ENCODE measurements around the gene FBN2.
"Not testable (repeated sequence)": the region's sequence is repeated elsewhere in the genome, so short reads cannot be mapped to it uniquely, and the experiment has no call there.

Gene FBN2

DNA sequence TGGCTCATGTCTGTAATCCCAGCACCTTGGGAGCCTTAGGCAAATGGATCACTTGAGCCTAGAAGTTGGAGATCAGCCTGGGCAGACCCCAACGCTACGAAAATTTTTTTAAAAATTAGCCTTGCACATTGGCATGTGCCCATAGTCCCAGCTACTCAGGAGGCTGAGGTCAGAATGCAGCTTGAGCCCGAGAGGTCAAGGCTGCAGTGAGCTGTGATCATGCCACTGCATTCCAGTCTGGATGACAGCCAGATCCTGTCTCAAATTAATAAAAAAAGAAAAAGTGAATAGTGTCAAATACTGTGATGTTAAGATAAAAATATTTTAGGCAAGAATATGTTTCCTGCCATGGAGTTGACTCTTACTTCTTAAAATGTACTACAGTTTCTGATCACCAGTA is 5.3 kb downstream of the FBN2 start:
- DNase-seq: no peak

DNA sequence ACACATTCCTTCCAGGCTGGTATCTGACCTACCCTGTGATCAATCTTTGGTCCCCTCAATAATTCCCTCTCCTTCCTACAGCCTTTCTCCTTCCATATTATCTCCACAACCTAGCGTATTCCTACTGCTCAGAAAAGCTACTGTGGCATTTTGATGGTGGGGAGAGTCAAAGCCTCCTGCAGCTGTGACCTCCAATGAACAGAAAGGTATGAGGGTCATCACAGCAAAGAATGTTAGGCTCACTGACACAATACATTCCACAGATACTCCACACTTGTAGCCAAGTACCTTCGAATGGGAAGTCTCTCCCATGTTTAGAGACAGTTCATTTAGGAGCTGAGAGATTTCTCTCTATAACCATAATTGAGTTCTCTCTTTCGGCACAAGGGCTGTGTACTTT is 5.9 kb downstream of the FBN2 start:
- DNase-seq: no peak

DNA sequence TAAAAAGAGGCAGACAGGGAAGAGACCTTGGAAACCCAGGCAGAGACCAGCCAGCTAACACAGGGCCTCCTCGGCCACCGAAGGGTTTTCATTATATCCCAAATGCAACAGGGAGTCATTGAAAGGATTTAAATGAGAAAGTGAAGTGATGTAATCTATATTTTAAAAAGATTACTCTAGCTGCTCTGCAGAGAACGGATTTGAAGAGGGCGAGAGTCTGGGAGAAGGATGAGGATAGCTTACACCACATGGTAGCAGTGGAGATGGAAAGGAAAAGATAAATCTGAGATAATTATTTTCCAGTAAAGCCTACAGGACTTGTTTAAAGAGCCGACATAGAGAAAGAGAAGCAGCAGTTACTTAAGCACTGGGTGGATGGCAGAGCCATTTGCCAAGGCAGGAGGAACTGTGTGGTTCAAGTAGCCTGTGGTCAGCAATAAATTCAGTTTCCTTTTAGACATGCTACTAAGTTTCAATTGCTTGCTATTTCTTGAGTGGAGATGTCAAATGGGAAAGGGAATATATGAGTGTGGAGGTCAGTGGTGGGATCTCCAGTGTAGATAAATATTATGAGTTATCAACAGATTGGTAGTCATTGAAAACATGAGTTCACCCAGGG is 9.3 kb downstream of the FBN2 start:
- DNase-seq: no peak

DNA sequence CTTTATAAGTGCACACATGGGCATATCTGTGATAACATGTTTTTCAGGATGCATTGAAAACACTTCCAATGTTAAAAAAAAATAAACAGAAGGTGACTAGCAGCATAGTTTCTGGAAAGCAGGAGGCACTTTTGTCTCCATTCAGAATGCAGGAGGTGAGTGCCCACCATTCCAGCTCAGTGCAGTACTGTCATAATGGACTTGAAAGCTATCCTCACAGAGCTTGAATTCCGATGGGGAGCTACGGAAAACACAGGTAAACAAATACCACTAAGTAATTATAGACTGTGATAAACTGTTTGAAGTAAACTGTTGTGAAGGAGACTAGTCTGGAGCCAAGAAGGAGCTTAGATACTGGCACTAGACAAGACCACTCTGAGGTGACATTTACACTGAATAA is 9.9 kb downstream of the FBN2 start:
- no peak for DNase-seq

DNA sequence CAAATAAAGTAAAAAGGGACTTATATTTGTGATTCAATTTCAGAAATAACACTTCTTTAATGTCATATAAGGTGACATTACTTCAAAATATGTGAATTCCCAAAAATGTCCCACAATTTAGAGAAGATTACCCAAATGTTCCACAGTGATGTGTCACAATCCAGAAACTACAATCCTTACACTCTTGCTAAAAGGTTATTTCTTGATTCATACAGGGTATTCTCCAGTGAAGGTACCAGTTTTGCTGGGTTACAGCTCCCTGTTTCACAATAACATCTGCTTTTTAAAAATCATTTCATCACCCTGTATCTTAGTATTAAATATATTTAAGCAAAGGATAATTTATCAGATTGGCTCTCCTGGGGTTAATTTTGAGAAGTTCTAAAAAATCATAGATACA is 11.0 kb downstream of the FBN2 start:
- DNase-seq: no peak

DNA sequence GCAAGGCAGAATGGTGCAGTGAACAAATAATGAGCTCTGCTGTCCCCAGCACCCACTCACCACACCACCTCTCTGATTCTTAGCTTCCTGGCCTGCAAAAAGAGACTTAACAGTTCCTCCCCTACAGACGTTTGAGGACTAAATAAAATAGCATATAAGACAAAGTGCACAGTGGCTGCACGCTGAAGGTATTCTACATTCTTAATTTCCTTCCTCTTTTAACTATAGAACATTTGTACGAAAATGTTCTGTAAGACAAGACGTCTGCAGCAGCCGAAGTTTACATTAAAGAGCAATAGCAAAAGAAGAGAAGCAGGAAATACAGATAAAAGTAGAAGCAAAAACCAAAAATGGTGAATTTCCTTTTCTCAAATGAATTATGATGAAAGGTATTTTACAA is 15.7 kb downstream of the FBN2 start:
- DNase-seq: no peak

DNA sequence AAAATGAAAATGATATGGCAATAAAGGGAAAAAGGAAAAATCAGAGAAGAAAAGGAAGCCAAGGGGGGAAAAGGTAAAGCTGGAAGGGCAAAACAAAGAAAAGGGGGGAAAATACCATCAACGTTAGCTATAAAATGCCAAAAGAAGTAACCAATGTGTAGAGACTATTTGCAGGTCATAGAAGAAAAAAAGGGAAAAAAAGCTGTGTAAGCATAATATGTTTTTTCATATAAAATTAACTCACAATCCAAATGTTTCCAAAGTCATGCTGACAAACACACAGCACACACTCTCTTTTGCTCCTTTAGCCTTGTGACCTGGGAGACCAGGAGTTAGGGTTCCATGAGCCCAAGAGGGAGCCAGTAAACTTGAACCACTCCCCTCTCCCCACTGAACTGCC is 18.2 kb downstream of the FBN2 start:
- DNase-seq: no peak

DNA sequence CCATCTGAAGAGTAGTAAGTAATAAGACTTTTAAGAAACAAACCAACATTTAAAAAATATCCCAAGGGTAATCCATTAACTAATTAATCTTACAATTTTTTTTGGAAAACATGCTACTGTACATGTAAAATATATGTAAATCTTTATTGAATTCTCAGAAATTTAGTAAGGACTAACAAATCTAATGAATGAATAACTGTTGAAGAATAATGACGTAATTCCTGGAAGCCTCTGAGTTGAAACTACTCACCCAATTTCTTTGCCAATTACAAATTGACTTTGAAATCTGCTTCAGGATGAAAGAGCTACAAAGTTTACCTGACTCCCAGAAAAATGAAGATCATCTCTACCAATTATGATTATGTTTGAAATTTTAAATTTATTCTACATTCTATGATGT is 21.1 kb downstream of the FBN2 start:
- DNase-seq: no peak

DNA sequence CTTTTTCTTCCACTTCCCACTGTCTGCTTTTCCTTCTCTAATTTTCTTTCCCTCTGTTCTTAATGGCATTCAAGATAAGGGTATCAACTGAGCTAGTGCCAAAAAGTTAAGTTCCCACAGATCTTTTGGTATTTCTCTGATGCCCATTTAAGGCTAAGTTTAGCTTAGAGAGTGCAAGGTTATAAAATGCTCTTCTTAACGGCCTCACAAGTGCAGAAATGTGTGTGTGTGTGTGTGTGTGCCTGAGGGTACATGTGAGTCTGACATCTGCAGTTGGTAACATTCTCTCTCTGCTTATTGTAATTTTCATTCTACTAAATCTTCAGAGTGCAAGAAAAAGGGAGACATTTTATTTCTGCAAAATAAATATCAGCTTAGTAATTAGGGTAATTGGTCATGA is 24.2 kb downstream of the FBN2 start:
- DNase-seq: no peak

DNA sequence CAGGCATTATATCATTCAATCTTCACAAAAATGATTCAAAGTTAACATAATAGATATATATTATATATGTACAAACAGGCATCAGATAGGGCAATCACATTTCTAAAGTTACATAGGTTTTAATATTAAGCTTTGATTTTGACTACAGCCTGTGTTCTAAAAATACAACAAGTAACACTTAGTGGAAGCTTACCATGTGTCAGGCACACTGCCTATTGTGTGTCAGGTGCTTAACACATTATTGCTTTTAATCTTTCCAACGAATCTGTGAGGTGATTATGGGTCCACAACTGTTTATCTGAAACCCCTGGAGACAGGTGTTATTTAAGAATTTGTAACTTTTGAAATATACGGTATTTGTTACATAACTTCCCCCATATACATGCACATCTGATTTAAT is 25.2 kb downstream of the FBN2 start:
- DNase-seq: no peak

DNA sequence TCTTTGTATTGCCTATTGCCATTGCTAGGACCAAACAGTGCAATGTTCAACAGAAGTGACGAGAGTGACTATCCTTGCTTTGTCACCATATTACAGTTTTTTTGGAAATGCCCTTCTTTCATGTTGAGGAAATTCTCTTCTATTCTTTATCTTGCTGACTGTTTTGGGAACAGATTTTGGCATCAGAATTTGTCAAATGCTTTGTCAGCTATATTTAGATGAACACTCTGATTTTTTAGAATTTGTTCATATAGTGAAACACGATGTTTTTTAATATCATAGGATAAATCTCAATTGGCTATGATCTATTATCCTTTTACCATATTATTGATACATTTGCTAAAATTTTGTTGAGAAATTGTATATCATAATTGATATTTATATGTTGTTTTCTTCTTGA is 31.4 kb downstream of the FBN2 start:
- no peak for DNase-seq

DNA sequence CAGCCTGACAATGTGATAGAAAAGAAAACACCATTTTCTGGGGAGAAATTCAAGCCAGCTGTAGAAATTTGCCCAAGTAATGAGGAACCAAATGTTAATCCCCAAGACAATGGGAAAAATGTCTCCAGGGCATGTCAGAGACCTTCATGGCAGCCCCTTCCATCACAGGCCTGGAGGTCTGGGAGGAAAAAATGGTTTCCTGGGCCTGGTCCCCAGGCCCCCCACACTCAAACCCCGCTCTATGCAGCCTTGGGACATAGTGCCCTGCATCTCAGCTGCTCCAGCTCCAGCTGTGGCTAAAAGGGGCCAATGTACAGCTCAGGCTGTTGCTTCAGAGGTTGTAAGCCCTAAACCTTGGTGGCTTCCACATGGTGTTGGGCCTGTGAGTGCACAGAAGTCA is 34.3 kb downstream of the FBN2 start:
- DNase-seq: not testable (repeated sequence)

DNA sequence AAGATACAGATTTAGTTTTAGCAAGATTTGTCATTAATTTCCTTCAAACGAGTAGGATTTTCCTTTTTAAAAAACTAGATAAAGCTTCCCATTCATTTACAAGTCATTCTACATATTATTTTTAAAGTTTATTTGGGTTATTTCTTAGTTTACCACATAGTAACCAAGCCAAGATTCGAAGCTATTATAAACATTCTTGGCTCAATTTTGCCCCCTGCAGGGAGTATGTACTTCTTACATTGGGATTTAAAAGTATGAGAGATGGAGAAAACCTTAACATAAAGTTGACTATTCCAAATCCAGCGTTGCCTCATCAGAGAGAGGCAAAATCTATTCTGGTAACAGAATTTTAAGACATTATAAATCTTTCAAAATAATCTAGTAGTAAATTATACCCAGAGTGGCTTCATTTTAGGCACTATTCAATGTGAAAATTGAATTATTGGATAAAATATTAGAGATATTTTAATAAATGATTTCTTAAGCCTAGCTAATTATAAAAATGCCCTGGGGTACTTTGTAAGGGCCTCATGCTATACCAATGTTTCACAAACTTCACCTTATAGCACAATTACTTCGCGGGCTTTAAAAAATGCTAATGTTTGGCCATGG is 39.1 kb downstream of the FBN2 start:
- DNase-seq: no peak

DNA sequence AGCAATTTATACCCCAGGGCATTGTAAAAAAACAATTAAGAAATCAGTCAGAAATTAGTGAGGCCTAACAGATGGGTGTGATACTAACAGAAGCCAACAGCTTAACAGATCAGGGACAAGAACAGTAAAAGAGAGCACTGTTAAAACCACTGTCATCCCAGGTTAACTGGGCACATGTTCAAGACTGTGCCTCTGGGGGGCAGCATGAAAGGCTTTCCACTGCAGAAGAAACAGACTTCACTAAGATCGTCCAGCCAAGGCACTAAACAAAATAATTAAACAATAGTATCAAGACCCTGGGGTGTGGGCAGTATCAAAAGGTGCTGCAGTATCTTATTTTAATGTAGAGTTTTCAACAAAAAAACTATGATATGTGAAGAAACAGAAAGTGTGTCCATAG is 43.5 kb downstream of the FBN2 start:
- DNase-seq: no peak

DNA sequence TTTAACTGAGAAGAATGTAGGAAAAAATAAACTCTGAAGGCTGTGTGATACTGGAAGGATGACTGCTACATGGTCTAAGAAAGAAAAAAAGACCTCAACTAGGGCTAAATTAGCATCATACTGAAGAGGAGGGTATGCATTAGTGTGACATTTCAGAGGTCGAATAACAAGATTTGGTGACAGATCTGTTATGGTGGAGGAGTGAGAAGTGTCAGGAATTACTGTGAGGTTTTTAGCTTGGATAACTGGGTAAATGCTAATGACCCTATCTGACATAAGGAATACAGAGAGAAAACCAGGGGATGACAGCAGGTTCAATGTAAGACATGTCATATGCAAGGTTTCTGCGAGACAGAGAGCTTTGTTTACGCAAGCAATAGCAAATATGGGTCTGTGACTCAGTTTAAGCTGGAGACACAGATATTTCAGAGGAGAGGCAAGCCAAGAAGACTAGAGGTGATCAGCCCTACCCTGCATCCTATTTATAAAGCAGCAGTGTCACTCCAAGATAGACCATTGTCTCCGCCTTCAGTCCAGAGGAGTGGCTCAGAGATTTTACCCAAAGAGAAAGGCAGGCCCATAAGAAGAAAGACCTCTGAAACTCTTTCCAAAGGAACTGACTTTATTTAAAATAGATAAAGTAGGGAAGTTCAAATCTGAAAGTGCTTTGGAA is 44.3 kb downstream of the FBN2 start:
- no peak for DNase-seq

DNA sequence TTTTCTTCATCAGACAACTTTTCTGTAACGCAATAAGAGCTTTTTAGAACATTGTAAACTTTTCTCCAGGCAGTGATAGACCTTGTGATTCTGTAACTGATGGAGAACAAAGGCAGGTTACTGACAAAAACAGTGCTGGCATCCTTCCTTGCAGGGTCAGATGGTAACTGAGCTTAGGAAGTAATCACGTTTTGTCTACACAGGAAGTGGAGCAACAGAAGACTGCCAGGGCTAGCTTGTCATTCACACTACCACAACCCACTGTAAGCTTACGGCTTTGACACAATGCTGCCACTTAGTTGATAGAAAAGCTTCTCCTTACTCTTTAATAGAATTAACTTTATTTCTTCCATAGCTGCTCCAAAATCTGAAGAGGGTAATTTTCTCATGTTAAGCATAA is 46.8 kb downstream of the FBN2 start:
- no peak for DNase-seq

DNA sequence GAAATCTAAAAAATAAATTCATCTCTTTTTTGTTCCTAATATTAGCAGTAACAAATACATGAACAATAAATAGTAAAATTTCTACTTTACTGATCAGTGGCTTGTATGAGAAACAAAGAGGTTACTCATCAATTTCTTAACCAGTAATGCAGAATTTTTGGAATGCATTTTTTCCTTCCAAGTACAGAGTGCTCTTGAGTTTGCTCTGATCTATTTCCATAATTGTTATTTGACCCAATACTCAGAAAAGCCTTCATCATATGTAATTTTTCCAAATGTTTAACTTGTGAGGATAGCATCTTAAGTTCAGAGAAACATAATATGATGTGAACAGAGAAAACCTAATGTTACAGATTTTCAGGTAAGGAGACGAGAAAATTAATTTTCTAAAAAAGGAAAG is 47.3 kb downstream of the FBN2 start:
- DNase-seq: no peak

DNA sequence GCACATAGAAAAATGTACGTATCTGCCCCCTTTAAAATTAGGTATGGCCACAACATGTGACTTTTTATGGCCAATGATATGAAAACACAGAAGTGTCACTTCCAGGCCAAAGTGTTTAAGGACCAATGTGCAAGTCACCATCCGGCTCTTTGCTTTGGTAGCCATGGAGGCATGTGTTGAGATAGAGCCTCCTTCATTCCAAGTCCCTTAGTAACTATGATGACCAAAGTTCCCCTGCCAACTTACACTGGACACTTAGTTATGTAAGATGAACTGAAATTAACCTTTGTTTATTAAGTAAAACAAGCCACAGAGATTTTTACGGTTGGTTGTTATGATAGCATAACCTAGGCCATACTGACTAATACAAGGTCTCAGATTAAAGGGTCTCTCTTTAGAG is 51.0 kb downstream of the FBN2 start:
- DNase-seq: no peak

DNA sequence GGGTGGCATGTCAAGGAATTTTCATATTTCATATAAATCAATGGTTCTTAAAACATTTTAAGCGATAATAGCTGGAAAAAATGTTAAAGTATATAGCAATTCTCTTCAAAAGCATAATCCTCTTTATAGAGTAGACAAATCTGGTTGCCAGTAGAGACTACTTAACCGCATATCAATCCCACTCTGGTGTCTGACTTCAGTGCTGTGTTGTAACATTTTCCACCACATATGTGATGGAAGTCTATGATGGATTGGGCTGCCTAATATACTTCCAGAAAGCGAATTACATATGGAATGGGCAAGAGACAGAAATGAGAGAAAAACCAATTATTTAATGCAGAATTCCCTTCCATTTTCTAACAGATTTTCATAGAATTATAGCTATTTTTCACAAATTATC is 54.3 kb downstream of the FBN2 start:
- DNase-seq: no peak

DNA sequence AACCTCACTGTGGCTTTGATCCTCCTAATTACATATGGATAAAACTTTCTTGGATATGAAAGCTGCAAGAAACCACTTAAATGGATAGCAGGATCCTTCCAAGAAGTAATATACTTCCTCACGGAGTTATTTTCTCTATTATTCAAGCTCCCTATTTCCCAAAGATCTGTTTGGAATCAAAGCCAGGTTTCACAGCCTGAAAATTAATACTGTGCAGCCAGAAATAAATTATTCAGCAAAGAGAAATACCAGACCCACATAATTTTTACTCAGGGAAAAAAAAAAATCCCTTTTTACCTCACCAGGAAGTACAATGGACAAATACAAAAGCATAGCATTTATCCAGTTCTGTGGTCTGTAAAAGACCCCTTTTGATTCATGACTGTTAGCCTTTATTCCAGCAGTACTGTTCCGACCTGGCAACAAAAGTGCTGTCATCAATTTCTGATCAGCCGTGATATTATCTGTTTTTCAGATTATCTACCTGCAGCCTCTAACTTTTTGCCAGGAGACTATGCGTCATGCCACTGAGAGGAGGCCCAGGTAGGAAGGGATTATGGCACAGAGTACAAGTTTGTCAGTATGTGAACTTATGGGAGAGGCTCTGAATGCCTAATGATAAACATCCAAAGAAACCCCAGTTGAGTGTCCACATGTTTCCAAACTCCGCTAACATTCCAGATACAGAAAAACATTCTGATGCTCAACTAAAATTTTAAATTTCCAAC is 57.0 kb downstream of the FBN2 start:
- DNase-seq: no peak

DNA sequence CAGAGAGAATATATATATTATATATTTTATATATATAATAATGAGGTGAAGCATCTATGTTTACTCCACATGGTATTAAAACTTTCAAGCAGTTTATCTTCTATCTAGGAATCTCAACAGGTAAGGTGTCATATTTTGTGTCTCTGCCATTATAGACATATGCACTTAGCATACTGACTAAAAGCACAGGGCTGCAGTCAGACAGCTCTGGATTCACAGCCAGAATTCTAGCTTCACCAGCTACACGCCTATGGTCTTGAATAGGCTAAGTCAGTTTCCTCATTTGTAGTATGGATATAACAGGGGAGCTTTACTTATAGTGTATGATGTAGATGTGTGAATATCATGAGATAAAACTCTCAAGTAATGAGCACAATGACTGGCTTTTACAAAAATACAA is 57.9 kb downstream of the FBN2 start:
- no peak for DNase-seq

DNA sequence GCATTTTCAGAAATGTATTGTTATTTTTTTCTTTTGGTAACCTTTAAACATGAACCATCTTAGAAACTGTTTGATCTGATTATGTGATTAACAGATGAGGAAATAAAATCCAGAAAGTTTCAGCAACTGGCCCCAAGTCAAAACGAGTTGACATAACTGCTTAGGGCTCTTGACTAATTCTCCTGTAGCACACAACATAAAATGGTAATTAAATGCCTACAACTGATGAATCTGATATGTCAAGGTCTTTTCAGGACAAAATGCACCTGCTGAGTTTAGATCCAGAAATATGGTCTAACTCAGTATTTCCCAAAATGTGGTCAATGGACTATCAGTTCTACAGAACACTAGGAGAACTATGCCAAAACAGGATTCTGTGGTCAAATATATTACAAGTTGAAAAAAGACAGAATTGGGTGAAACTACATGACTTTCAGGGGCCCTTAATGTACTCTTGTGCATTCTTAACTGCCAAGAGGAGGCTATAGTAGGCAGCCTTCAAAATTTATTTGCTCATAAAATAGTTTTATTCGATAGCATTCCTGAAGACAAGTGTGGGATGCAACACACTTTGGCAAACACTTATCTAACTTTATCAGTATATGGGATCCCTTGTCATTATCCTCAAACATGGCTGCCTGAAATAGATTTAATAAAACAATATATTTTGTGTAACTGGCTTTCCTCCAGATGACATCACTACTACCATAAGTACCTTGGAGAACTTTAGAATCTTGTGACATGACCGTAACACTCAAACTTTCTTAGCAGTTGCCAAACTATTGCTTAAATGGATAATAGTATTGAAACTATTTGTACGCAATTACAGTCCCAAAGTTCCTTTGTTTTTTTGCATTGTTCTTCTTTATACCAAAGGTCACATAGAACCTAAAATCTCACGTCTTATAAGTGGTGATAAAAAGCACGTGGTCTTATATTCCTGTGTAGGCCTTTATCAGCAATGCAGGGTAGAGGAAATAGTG is 59.4 kb downstream of the FBN2 start:
- DNase-seq: no peak

DNA sequence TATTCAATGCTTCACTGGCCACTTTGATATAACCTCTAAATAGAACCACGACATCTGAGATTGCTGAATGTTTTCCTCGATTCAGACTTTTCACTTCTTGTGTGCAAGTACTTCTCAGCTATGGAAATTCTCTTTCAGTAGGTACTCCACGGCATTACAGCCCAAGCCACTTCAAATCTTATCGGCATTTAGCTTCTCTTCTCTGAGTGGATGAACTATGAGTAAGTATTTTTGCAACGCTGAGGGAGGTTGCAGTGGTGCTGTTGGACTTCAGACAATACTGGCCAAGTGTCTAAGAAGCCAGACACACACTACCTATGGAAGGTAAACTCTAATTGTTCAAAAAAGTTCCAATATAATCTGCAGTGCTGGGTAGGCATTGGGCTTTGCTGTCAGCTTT is 60.1 kb downstream of the FBN2 start:
- no peak for DNase-seq

All from stimulated activated naive CD4-positive, alpha-beta T cell (primary cell).